Smooth muscle cell (in vitro differentiated cells): ENCODE measurements around the gene GPR32. TPM values are rescaled to one million over a fixed set of nuclear protein-coding genes. Genes with fewer than 3 reads are reported as not detected.

Source experiments
- DNase-seq: peaks from one replicate; lab custom pipeline; 2025; ENCODE audit not compliant: unreplicated experiment; lab: John Stamatoyannopoulos, UW
- H2AFZ ChIP-seq: fragments of 200-600 bp; sonication (generic); 2 replicates; pipeline ENCODE4 v1.6.0; 2016; ENCODE audit warnings: antibody characterized with exemption, low read depth, mild to moderate bottlenecking
- H3F3A ChIP-seq: fragments of 200-600 bp; sonication (generic); 2 replicates; pipeline ENCODE4 v1.6.0; 2017; ENCODE audit warnings: antibody characterized with exemption, low read depth
- H3K27ac ChIP-seq: fragments of 200-600 bp; sonication (generic); 2 replicates; pipeline ENCODE4 v1.5.1; 2016; ENCODE audit warnings: low read depth, mild to moderate bottlenecking
- H3K27me3 ChIP-seq: fragments of 200-600 bp; sonication (generic); 2 replicates; pipeline ENCODE4 v1.6.1; 2016; ENCODE audit warnings: low read depth, mild to moderate bottlenecking
- H3K36me3 ChIP-seq: fragments of 200-600 bp; sonication (generic); 2 replicates; pipeline ENCODE4 v1.5.1; 2016; ENCODE audit warnings: low read depth
- H3K4me1 ChIP-seq: fragments of 200-600 bp; sonication (generic); 2 replicates; pipeline ENCODE4 v1.5.1; 2016; ENCODE audit warnings: low read depth
- H3K4me2 ChIP-seq: fragments of 200-600 bp; sonication (generic); 2 replicates; pipeline ENCODE4 v1.6.0; 2016; ENCODE audit warnings: mild to moderate bottlenecking
- H3K4me3 ChIP-seq: fragments of 200-600 bp; sonication (generic); 2 replicates; pipeline ENCODE4 v1.5.1; 2016; ENCODE audit warnings: mild to moderate bottlenecking
- H3K79me2 ChIP-seq: fragments of 200-600 bp; sonication (generic); 2 replicates; pipeline ENCODE4 v1.6.0; 2016; ENCODE audit warnings: low read depth, mild to moderate bottlenecking
- H3K9ac ChIP-seq: fragments of 200-600 bp; sonication (generic); 2 replicates; pipeline ENCODE4 v1.6.0; 2016; ENCODE audit warnings: low read depth
- H3K9me3 ChIP-seq: fragments of 200-600 bp; sonication (generic); replicated peaks from 2 replicates; pipeline ENCODE4 v1.5.1; 2016; ENCODE audit warnings: low read depth
- H4K20me1 ChIP-seq: fragments of 200-600 bp; sonication (generic); 2 replicates; pipeline ENCODE4 v1.6.0; 2016; ENCODE audit warnings: low read depth
- CTCF ChIP-seq: fragments of 200-600 bp; sonication (generic); IDR thresholded peaks from 2 replicates; pipeline ENCODE4 v1.5.1; 2017; ENCODE audit warnings: borderline replicate concordance, mild to moderate bottlenecking, antibody characterized with exemption; ENCODE audit not compliant: insufficient read depth, poor library complexity, severe bottlenecking
- WGBS: methylation state at CpG from one replicate; pipeline ENCODE4 v1.1.7; 2016; ENCODE audit warnings: low lambda C conversion rate; 5-methylcytosine and 5-hydroxymethylcytosine counted together
- polyA plus RNA-seq: library from polyadenylated mRNA; unstranded; fragments of >200 nt; fragmentation: Nextera tagmentation; extraction: Ambion mirVana; gene quantifications from 2 replicates; pipeline ENCODE4 v1.2.1, GENCODE V29; 2016
- total RNA-seq: library from RNA; depleted of rRNA; stranded (reverse); fragments of >200 nt; gene quantifications from 2 replicates; pipeline ENCODE4 v1.2.3, GENCODE V29; 2014

Gene GPR32
- total and polyA plus RNA-seq, 2 experiments from 2014 or later, result not detected

- Histone ChIP-seq H3K4me2 (no peak overlapping the region), H2AFZ (no peak overlapping the region), H3K27ac (no peak overlapping the region), H3K9me3 (no peaks in the 10 kb centered on the region), H3F3A (no peaks in the 10 kb centered on the region), H3K79me2 (no peaks in the 10 kb centered on the region), H3K4me3 (no peak overlapping the region), H3K9ac (no peak overlapping the region), H4K20me1 (no peaks in the 10 kb centered on the region), H3K4me1 (no peaks in the 10 kb centered on the region), H3K27me3 (no peaks in the 10 kb centered on the region), H3K36me3 (no peaks in the 10 kb centered on the region)
- TF ChIP-seq CTCF, result no peak
- WGBS, result 66% methylated on average over 11 of the region's 11 CpGs
- DNase-seq, result no peak
These were observed 30.3 kb upstream of the GPR32 start for GRCh38 chr19:50739914-50740426.

- no peak for DNase-seq
- Histone ChIP-seq H3K36me3 (no peaks in the 10 kb centered on the region), H3F3A (no peaks in the 10 kb centered on the region), H3K4me3 (no peak overlapping the region), H3K4me2 (no peak overlapping the region), H3K79me2 (no peaks in the 10 kb centered on the region), H3K27ac (no peak overlapping the region), H3K9me3 (no peaks in the 10 kb centered on the region), H3K27me3 (no peaks in the 10 kb centered on the region), H3K4me1 (no peaks in the 10 kb centered on the region), H2AFZ (no peak overlapping the region), H3K9ac (no peak overlapping the region), H4K20me1 (no peaks in the 10 kb centered on the region)
- no peak for TF ChIP-seq CTCF
- 79% methylated on average over 18 of the region's 18 CpGs for WGBS
These were observed 28.9 kb upstream of the GPR32 start for GRCh38 chr19:50741179-50741933.

GRCh38 chr19:50743537-50743936, 26.7 kb upstream of the GPR32 start:
- WGBS, result 93% methylated on average over 6 of the region's 6 CpGs
- H3K4me1 ChIP-seq, result no peaks in the 10 kb centered on the region

More at GRCh38 chr19:50743537-50743936, 26.7 kb upstream of the GPR32 start:
- TF ChIP-seq CTCF, result no peak
- H3K4me3 ChIP-seq, result no peak overlapping the region
- no peak overlapping the region for H3K9ac ChIP-seq
- H3K27me3 ChIP-seq, result no peaks in the 10 kb centered on the region
- H3K9me3 ChIP-seq, result no peaks in the 10 kb centered on the region
- no peaks in the 10 kb centered on the region for H3K79me2 ChIP-seq
- no peaks in the 10 kb centered on the region for H3K36me3 ChIP-seq
- H3F3A ChIP-seq, result no peaks in the 10 kb centered on the region
- H2AFZ ChIP-seq, result no peak overlapping the region
- no peak overlapping the region for H3K27ac ChIP-seq
- no peaks in the 10 kb centered on the region for H4K20me1 ChIP-seq
- no peak for DNase-seq
- H3K4me2 ChIP-seq, result no peak overlapping the region
